GM19025 (cell line): ENCODE data around the gene OIT3.

ENCODE experiments used
- ATAC-seq: cut with Tn5 transposase; IDR thresholded peaks from one replicate; pipeline ENCODE4 v1.9.1; 2021; ENCODE audit warnings: mild to moderate bottlenecking, low read depth, moderate library complexity; ENCODE audit not compliant: unreplicated experiment

Gene OIT3

DNA sequence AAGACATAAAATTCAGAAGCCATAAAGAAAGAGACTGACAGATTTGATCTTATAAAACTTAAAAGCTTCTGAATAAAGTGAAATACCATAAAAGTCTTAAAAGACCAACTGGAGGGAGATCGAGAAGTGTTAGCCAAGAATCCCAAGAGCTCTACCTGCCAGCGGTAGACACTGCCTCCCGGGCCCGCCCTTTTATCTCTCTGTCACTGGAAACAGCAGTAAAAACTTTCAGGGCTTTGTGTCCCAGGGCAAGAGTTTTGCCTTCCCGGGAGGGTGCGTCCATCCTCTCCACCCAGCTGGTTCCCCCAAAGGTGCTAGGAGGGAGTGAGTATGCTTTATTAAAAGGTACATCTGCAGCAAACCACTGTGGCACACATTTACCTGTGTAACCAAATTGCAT lies 55.2 kb downstream of the OIT3 start:
- ATAC-seq: no peak

GRCh38 chr10:72951760-72952159 lies 58.2 kb downstream of the OIT3 start:
- ATAC-seq: no peak

DNA sequence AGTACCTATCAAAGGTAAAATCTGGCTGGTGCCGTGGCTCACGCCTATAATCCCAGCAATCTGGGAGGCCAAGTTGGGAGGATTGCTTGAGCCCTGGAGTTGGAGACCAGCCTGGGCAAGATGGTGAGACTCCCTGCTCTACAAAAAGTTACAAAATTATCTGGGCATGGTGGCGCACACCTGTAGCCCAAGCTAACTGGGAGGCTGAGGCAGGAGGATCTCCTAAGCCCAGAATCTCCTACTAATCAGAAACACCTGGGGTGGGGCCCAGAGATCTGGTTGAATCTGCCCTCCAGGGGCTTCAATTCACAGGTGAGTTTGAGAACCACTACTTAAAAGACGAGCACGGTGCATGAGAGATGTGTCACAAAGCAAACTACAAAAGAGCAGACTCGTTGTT lies 58.6 kb downstream of the OIT3 start:
- ATAC-seq: no peak

- ATAC-seq: no peak
Measured at GRCh38 chr10:72952642-72953158, 59.2 kb downstream of the OIT3 start.

- ATAC-seq: no peak
Measured at GRCh38 chr10:72953687-72954086, 60.1 kb downstream of the OIT3 start.

- no peak for ATAC-seq
Measured at GRCh38 chr10:72954230-72954595, 60.7 kb downstream of the OIT3 start.

DNA sequence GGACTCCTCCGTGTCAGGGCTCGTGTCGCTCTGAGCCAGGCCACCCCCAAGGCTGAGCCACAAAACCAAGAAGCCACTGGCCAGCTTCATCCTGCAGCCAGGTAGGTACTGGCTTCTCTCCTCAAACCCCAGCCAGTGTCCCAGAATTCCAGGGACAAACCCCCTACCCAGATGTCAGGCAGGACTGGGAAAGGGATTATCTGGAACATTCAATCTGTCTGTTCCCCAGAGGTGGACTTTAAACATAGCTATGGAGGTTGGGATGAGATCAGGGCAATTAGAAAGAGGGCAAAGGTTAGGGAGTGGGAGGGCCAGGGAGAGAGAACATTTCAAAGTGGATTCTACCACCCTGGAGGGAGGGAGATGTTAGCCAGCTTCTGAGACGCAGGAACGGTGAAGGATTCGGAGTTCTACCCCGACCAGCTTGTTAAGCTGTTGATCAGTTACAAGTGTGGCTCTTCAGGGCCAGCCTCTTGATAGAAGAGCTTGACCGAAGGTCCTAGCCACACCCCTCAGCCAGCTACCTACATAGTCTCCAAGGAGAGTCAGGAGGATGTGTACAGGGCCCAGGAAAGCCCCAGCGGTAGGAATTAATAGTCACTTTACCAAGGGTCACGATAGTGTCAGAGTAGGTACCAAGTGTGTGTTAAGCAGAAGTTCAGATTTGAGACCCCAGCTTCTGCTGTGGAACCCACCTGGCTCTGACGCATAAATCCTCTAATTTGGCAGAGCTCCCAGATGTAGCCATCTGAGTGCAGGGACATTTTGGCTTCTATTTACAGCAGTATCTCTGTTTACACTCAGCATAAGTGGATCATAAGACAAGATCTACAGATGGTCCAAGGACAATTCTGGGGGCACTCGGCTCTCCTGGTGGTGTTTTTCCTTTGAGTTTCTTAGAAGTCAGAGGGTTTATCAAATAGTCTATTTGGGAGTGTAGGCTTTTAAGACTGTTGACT lies 61.3 kb downstream of the OIT3 start, which contains the start of gene PLA2G12B:
Gene PLA2G12B, minus strand, starts transcription at position 211 of the 959 bp plus-strand sequence. Its CDS starts 121 bp downstream, at position 90.
- no peak for ATAC-seq

DNA sequence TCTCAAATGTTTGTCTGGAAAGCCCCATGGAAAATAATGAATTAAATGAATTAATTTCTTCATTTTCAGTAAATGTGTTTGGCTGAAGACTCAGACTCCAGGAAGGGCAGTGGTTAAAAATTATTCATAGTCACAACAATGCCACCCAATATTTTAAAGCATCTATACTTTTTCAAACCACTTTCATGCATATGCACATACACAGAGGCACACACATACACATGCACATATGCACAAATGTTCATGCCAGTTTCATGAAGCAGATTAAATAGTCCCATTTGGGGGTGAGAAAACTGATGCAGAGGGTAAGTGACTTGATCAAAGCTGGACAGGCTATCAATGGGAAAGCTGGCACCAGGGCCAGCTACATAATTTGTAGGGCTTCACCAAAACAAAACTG lies 62.5 kb downstream of the OIT3 start:
- ATAC-seq: no peak

DNA sequence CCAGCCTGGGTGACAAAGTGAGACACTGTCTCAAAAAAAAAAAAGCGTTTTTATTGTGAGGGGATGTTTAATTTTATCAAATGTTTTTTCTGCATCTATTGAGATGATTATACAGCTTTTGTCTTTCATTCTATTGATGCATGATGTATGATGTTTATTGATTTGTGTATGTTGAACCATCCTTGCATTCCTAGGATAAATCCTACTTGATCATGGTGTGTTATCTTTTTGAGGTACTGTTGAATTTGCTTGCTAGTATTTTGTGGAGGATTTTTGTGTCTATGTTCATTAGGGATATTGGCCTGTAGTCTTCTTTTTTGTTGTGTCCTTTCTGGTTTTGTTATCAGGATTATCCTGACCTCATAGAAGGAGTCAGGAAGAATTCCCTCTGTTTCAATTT lies 83.3 kb downstream of the OIT3 start:
- ATAC-seq: no peak

GRCh38 chr10:72979709-72980108 lies 86.2 kb downstream of the OIT3 start:
- ATAC-seq: no peak

DNA sequence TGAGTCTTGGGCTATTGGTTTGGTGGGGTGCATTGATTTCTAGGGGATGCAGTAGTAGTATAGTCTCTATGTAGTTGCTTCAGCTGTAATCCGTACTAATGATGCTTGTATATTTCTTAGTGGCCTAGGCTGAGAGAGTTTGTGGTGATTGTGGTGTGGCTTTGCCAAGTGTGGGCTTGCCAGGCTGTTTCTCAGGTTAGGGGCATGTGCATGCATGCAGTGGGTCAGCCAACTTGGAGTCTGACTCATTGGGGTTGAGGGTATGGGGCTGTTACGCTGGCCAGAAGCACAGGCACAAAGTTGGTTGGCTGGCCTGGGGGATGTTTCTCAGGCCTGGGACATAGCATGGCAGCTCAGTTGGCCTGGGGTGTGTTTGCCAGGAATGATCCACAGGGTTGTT lies 86.8 kb downstream of the OIT3 start:
- no peak for ATAC-seq

GRCh38 chr10:72981028-72981881 lies 87.7 kb downstream of the OIT3 start:
- ATAC-seq: no peak

GRCh38 chr10:72981882-72982529 lies 88.5 kb downstream of the OIT3 start:
- no peak for ATAC-seq
